HEK293 (cell line): ENCODE data around the gene NUMBL.
"Not testable (repeated sequence)": the region's sequence is repeated elsewhere in the genome, so short reads cannot be mapped to it uniquely, and the experiment has no call there.

ENCODE experiments used
- BCL11A ChIP-seq: fragments of 450-650 bp; formaldehyde crosslinking; IDR thresholded peaks from 2 replicates; pipeline ENCODE4 v1.5.1; 2016; ENCODE audit warnings: low read depth, missing biosample characterization, missing genetic modification characterization
- CTCF ChIP-seq: fragments of 450-650 bp; formaldehyde crosslinking; IDR thresholded peaks from 2 replicates; pipeline ENCODE4 v1.5.1; 2016; ENCODE audit warnings: missing biosample characterization, missing genetic modification characterization
- HOXC10 ChIP-seq: sonication (generic); formaldehyde crosslinking; IDR thresholded peaks from 2 replicates; pipeline ENCODE4 v1.8.1; 2023; ENCODE audit warnings: mild to moderate bottlenecking, missing genetic modification reagents
- TCF7L2 ChIP-seq: IDR thresholded peaks from 2 replicates; pipeline ENCODE4 v1.6.1; 2011; ENCODE audit warnings: low read depth, mild to moderate bottlenecking, inconsistent platforms, low read length, moderate library complexity, borderline replicate concordance
- YY1 ChIP-seq: fragments of 450-650 bp; formaldehyde crosslinking; IDR thresholded peaks from 2 replicates; pipeline ENCODE4 v1.5.1; 2018; ENCODE audit warnings: missing biosample characterization, missing genetic modification characterization
- ZBTB17 ChIP-seq: fragments of 450-650 bp; formaldehyde crosslinking; IDR thresholded peaks from 2 replicates; pipeline ENCODE4 v1.5.1; 2016; ENCODE audit warnings: missing biosample characterization, missing genetic modification characterization
- ZFHX2 ChIP-seq: fragments of 450-650 bp; formaldehyde crosslinking; conservative IDR thresholded peaks from 2 replicates; pipeline ENCODE4 v1.5.1; 2016; ENCODE audit warnings: missing biosample characterization, missing genetic modification characterization
- ZNF155 ChIP-seq: fragments of 450-650 bp; formaldehyde crosslinking; IDR thresholded peaks from 2 replicates; pipeline ENCODE4 v1.5.1; 2016; ENCODE audit warnings: missing biosample characterization, missing genetic modification characterization
- ZNF174 ChIP-seq: fragments of 450-650 bp; formaldehyde crosslinking; IDR thresholded peaks from 2 replicates; pipeline ENCODE4 v1.5.0; 2017; ENCODE audit warnings: missing biosample characterization, mild to moderate bottlenecking, missing genetic modification characterization
- ZNF274 ChIP-seq, 2 experiments: fragments of 200-500 bp in 1 of 2; fragments of 450-650 bp in 1 of 2; sonication (Bioruptor generic) in 1 of 2; formaldehyde crosslinking in 1 of 2; IDR thresholded peaks; 2 replicates each; pipeline versions ENCODE4 v1.5.1 to v1.6.1; 2014 to 2016; ENCODE audit warnings: borderline replicate concordance in 1 of 2, inconsistent platforms in 1 of 2, low read length in 1 of 2, missing biosample characterization in 1 of 2, missing genetic modification characterization in 1 of 2
- ZNF560 ChIP-seq: fragments of 450-650 bp; formaldehyde crosslinking; IDR thresholded peaks from 2 replicates; pipeline ENCODE4 v1.5.1; 2017; ENCODE audit warnings: missing biosample characterization, missing genetic modification characterization, borderline replicate concordance
- ZNF645 ChIP-seq: fragments of 450-650 bp; formaldehyde crosslinking; IDR thresholded peaks from 2 replicates; pipeline ENCODE4; 2016; ENCODE audit warnings: missing biosample characterization, missing genetic modification characterization
- ZNF792 ChIP-seq: fragments of 450-650 bp; formaldehyde crosslinking; IDR thresholded peaks from 2 replicates; pipeline ENCODE4 v1.5.1; 2016; ENCODE audit warnings: missing biosample characterization, missing genetic modification characterization

DNA sequence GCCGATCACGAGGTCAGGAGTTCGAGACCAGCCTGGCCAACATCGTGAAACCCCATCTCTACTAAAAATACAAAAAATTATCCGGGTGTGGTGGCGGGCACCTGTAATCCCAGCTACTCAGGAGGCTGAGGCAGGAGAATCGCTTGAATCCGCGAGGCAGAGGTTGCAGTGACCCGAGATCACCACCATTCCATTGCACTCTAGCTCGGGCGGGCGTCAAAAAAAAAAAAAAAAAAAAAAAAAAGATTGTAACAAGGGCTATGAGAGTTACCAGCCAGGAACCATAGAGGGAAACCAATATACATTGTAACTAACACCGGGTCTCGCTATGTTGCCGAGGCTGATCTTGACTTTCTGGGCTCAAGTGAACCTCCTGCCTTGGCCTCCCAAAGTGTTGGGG lies 41.9 kb upstream of the NUMBL start:
- TF ChIP-seq ZNF560 (tag by site-specific recombination); CTCF (tag by site-specific recombination); ZNF274 (IDR thresholded peaks at IDR 0.05; ENCODE audit: low read length); ZNF274 (tag by site-specific recombination; IDR thresholded peaks at IDR 0.05; ENCODE audit: borderline replicate concordance); ZNF155 (tag by site-specific recombination); ZNF645 (tag by site-specific recombination); TCF7L2; YY1; HOXC10 (CRISPR knock-in tag); BCL11A (tag by site-specific recombination); ZNF174; ZNF792; ZFHX2; ZBTB17: not testable (repeated sequence)
